CD4-positive, alpha-beta T cell treated with Interleukin-4 for 4 hours (primary cell): ENCODE results near the gene ZNF438.

Experiments used
- DNase-seq: peaks from one replicate; pipeline ENCODE4 v3.0.0-alpha.2; 2020

ZNF438 gene

DNA sequence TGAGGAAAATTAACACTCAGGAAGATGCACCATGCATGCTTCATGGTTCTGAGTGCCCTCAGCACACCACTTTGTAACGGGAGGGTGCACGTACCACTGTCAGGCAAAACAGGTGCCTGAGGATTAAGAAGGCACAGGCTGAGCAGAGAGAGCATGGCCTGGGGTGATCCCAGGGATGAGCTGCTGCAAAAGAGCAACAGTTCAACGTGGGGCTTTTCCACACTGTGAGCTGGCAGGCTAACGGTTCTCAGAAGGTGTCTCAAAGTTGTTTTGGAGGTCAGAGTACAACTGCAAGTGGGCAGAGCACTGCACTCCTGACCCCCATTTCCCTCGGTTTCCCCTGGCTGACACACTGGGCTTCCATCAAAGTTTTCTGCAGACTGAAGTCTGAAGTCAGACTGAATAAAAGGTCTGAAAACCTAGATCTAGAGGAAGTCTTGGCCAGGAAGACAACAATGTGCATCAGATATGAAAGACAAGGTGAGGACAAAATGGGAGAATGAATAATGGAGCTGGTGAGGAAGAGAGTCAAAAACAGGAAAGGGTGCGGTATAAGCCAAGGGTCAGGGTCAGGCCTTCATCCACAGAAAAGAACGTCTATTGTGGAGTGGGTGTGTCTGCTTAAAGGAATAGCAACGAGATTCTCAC is 20.5 kb downstream of the ZNF438 start:
- DNase-seq = no peak

DNA sequence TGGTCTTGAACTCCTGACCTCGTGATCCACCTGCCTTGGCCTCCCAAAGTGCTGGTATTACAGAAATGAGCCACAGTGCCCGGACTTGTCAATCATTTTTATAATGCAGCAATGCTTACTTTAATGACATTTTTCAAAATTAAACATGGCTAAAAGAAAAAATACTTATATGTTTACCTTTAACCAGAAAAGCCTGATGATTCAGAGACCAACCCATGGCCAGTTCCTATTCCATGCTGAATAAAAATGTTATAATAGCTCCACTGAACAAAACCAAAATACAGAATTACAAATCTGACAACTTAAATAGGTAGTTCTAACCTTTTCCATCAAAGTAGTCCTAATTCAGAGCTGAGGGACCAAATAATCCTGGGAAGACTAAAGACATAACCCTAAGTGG is 21.6 kb downstream of the ZNF438 start:
- no peak for DNase-seq

DNA sequence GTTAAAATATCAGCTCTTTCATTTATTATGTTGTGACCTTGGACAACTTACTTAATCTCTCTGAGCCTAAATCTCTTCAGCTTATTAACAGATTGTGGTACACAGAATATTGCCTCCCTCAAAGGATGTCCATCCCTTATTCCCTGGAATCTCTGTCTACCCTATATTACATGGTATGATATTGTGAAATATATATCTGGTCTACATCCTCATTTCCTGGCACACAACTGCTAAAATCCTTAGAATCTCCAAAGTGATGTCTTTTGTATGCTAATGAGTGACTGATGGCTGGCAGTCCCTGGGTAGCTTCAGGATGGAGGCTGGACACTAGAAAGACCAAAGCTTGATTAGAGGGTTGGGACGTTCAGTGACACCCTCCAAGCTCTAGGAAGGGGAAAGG is 25.8 kb downstream of the ZNF438 start:
- no peak for DNase-seq

DNA sequence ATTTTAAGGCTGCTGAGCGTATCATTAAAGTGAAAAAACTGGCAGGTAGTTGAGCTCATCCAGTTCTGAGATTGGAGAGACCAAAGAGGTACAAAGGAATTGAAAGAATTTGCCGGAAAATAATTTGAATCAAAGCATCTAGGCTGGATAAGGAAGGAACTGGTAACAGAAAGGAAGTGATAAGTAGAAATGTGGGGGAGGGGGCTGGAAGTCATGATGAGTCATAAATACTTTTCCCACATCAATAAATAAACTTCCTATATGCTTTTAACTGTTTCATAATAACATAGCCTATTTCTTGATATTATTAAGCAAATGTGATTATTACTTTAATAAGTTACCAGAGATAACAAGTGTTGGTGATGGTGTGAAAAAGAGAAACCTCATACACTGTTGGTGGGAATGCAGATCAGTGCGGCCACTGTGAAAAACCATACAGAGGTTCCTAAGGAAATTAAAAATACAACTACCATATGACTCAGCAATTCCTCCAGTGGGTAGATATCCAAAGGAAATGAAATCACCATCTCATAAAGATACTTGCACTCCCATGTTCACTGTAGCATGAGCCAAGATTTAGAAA is 27.0 kb downstream of the ZNF438 start:
- DNase-seq = no peak

DNA sequence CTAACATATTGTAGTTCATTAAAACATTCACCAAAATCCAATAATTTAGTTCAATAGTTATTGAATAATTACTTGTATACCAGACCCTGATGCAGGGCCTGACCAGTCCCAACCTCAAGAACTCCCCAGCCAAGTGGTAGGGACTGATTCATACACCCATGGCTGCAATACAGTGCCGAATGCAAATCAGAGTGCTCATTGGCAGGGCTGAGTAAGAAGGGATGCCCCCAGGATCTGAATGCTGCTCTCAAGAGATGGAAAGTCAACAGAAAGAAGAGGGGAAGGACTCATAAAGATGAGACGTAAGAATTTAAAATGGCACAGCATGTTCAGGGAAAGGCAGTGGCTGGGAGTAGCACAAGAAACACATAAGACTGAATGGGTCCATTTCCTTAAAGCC is 29.9 kb downstream of the ZNF438 start:
- no peak for DNase-seq

DNA sequence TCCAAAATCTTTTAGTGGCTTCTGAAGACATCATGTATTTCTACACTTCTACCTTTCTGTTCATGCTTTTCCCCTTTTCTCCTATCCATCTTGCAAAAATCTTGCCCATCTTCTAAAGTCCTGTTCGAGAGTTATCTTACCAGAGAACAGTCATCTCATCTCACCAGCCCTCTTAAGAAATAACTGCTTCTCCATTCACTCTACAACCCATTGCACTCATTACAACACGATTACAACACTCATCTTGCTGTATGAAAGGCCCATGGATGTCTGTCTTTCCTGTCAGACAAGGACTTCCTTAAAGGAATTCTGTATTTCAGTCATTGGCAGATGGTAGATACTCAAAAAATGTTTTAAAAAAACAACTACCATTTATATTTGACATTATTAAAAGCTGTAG is 30.8 kb downstream of the ZNF438 start:
- DNase-seq = no peak

DNA sequence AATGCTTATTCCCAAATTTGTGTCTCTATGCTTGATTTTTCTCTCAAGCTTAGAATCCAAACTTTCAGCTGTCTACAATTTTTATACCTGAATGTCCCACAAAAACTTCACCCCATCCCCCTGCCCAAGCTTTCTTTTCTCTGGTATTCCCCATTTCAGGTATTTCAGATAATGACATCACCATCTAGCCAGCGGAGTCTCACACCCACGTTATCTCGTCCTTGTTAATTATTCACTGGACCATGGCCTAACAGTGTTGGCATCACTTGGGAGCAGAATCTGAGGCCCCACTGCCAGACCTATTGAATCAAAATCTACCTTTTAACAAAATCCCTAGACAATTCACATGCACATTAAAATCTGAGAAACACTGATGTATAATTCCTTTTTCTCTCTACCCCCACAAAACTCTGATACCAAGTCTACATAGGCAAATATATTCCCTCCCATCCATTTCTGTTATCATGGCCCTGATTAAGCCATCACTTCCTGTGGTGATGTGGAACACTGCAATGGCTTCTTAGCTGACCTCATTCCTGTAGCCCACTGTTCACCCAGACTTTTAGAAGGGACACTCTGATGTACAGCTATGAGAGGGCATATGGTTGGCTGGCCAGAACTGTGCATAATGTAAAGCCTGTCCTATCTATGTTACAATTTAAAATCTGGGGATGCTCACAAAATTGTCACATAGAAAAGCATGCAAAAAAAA is 31.4 kb downstream of the ZNF438 start:
- DNase-seq = no peak

DNA sequence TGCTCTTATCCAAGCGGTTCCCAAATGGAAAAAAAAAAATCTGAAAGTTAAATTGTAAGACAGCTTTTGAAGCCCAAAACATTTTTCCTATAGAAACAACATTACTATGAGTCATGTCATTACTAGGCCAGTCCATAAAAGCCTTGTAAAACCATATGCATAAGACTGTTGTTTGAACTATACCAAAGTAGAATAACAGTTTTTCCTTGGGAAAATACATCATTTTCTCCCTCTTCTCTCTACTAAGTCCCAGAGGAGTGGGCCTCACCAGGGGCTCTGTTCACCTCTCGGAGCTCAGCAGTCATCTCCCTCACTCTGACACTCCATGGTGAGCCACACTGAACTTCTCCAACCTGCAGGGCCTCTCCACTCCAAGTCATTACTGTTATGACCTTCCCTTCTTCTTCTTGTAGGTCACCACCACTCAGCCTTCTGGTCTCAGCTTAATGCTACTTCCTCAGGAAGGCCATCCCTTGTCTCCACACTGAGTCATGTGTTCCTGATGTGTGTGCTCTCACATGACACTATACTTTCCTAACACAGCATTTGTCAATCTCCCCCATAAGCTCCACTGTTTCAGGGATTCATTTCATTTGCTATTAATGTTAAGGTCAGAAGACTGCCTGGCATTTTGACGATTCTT is 32.5 kb downstream of the ZNF438 start:
- peak; percentile 15 for DNase-seq

DNA sequence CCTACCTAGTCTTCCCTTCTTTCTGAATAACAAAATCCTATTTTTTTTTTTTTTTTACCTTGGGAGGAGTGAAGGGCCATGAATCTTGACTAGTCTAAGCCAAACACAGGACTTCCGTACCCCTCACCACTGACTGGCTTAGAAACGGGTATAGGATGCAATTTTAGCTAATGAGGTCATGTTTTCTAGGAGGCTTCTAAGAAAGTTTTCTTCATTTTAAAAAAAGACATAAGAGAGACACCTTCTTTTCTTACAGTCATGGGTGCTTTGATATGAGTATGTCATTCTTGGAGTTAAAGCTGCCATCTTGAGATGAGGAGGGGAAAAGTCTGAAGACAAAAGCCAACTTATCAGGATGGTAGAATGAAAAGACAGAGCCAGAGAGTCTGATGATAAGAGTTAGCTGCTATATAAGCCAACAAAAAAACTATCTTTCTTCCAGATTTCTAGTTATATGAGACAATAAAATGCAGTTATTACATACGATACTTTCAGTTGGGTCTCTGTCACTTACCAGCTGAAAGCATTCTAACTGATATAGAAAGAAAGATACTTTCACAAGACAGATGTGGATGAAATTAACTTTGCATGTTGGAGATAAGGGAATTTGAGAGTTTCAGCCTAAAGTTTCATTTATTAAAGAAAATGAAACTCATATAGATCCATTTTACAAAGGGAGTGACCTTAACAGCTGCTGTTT is 34.0 kb downstream of the ZNF438 start:
- DNase-seq = no peak

DNA sequence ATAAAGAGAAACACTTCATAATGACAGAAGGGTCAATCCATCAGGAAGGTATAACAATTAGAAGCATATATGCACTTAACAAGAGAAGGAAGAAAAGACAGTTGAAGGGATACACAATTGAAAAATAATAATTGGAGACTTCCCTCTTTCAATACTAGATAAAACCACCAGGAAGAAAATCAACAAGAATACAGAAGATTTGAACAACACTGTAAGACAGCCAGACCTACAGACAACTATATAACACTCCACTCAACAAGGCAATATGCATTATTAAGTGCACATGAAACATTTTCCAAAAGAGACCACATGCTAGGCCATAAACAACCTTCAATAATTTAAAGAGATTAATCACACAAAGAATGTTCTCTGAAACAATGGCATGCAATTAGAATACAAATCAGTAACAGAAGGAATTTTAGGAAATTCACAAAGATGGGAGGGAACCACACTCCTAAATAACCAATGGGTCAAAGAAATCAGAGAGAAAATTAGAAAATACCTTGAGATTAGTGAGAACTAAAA is 35.1 kb downstream of the ZNF438 start:
- DNase-seq = no peak

DNA sequence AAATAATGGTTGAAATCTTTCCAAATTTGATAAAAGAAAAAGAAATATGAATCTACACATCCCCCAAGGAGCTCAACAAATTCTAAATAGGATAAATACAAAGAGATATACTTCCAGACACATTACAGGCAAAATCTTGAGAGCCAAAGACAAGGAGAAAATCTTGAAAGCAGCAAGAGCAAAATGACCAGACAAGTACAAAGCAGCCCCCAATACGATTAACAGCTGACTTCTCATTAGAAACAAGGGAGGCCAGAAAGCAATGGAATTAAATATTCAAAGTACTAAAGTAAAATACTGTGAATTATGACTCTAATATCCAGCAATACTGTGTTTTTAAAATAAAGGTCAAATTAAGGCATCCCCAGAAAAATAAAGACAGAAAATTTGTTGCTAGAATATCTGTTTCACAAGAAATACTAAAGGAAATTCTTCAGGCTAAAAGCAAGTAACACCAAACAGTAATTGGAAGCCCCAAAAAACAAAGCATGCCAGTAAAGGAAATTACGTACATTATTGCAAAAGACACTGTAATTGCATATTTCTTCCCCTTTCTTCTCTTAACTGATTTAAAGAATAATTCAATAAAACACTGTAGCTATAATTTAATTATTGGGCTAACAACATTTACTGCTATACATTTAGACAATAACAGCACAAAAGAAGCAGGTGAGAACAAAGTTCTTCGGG is 36.4 kb downstream of the ZNF438 start:
- no peak for DNase-seq

DNA sequence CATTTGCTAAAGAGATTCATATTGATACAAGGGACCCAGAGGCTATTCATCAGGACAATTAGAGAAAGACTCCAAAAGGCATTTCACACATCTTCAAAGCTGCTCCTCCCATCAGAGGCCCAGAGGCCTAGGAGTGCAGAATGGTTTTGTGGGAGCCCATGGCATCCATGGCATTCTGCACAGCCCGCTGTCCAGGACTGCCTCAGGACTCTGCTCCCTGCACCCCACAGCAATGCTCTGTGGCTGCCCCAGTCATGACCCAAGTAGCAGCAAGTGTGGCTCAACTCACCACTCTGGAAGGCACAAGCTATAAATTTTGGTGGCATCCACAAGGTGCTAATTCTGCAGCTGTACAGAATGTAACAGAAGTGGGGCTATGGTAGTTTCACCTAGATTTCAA is 38.5 kb downstream of the ZNF438 start:
- no peak for DNase-seq

DNA sequence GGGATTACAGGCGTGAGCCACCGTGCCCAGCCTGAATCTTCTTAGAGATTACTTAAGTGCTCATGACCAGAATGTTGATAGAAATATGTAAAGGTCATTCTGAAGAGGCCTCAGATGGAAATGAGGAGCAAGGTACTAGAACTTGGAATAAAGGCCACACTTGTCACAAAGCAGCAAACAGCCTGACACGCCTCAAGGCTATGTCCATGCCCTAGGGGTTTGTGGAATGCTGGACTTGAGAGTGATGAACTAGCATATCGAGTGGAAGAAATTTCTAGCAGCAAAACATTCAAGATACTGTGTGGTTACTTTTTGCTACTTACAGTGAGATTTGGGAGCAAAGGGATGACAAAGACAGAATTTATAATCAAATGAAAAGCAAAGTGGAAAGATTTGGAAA is 39.0 kb downstream of the ZNF438 start:
- no peak for DNase-seq

DNA sequence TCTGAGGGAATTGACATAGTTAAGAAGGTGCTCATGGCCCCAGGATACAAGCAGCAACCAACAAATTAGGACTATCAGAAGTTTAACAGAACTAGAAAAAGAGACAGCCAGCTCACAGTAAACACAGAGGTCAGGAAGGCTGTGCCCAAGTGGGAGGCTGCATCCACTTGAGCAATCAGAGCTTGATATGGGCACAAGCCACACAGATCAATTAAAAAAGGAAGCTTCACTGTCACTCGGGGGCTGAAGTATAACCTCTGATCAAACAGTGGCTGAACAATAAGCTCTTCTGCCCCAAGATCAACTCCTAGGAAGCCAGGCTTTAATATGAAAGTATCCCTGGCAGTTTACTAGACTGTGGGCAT is 40.0 kb downstream of the ZNF438 start:
- DNase-seq = no peak

DNA sequence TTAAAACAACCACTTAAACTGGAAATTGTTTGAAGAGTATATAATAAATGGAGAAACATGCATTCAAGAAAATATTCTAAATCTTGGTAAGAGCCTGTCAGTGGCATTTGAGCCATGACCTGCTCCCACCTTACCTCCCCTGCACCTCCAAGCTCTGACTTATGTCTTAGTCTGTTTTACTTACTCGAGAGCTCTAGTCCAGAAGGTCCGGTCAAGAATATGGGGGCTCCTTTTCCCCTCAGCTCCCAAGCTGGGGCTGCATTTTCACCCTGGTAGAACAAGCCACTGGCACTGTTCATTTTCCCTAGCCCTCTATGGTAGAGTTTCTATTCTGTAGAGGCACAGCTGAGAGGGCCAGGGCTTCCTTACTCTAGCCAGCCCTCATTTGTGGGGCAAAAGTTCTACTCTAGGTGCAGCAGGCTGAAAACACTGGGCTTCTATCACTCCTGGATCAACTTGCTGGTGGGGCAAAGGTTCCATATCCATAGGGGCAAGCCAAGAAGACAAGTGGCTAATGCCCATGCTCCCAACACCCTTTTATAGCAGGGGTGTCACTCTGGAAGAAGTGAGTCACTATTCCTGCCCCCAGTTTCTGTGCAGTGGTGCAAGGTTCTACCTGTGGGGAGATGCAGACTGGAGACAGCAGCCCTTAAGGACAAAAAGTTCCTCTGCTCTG is 40.6 kb downstream of the ZNF438 start:
- no peak for DNase-seq

DNA sequence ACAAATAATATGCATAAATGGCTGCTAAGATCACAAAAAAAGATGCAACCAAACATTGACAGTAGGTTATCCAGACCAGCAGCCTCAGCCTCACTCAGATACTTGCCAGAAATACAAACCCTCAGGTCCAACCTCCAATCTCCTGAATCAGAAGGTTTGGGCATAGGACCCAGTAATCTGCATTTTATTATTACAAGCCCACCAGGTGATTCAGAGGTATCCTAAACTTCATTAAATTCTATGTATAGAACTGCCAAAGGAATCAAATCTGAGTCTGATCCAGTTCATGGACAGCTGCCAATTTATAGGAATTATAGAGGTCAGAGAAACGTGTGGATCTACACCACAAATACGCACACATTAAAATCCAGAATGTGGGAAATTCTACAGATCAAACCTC is 41.3 kb downstream of the ZNF438 start:
- DNase-seq = no peak

DNA sequence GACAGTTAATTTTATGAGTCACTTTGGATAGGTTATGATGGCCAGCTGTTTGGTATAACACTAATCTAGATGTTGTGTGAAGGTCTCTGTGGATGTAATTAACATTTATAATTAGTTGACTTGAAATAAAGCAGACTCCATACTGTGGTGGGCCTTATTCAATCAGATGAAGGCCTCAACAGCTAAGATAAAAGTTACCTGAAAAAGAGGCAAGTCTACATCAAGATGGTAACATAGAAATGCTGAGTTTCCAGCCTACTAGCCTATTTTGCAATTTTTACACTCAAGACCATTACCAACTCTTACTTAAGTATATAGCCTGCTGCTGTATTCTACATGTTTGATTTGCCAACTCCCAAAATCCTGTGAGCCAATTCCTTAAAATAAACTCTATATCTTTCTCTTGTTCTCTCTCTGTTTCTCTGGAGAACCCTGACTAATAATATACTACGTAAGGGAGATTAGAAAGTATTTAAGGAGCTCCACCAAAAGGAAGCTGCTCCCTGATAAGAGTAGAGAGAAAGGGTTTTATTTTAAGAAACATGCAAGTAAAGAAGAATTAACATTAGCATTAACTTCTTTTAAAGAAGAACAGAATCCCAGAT is 42.7 kb downstream of the ZNF438 start:
- DNase-seq = no peak

DNA sequence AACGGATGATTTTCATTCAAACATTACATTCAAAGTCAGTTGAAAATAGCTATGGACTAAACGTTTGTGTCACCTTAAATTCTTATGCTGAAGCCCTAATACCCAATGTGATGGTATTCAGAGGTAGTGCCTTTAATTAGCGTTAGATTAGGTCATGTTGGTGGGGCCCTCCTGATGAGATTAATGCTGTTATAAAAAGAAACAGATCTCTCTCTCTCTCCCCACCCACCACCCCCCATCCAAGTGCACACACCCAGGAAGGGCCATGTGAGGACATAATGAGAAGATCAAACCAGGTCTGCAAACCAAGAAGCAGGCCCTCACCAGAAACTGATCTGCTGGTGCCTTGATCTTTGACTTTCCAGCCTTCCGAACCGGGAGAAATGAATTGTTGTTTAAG is 44.2 kb downstream of the ZNF438 start:
- DNase-seq = no peak

DNA sequence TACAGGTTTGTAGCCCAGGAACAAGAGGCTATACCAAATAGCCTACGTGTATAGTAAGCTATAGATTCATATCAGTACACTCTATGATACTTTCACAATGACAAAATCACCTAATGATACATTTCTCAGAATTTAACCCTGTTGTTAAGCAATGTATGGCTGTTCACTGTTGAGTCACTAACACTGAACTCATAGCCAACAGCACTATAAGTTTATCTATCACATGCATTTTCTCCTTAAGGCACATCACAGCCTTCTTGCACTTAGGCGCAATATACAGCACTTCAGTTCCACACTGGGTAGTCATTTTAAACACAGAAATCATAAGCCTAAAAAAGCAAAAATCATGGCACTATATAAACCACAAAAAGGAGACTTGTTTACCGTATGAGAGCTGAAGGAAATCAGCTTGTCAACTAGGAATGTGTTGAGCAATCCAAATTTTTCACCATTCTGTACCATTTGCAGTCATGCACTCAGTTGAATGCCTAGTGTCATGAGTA is 45.6 kb downstream of the ZNF438 start:
- DNase-seq = no peak

DNA sequence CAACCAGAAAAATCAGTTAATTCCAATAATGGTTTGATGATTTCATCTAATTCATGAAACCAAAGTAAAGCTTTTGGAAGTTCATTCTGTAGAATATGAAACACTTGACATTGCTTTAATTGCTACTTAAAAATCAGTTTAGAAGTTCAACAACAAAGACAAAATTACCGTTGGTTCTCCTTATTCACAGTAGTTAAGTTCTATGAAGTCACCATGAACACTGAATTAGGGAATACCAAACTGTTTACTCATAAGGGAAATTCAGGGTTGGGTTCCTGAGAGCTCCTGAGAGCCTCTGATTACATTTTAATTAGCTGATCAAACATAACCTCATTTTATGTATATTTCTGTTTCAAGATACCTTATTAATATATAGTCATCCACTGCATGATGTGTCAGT is 46.2 kb downstream of the ZNF438 start:
- DNase-seq = no peak

DNA sequence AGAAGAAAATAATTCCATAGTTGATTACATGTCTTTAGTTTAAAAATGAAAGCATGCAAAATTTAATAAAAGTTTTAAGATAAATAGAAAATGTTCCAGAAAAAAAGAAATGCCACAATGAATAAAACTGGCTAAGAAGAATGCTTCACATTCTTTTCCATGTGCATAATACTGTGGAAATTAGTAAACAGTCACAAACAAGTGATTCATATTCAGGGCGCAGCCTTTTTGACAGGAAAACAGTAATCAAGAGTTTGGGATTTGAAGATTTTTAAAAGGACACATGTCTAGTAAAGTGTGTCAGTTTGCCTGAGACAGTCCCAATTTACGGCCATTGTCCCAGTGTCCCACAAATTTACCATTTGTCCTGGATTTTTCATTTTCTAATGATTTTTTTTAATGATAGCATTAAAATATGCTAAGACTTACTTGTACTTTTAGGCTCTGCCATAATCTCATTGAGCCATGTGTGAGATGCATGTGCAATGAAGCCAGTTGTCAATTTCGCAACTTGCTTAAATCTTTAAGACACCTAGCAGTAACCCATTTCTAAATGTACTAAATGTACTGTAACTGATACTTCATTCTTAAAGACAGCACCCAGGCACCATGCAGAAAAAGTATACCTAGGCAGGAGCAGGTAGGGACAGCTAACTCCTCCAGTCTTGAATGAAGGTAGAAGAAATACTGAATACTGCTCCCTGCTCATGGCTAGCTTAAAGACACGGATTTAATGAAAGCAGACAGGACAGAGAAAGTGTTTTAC is 46.9 kb downstream of the ZNF438 start:
- no peak for DNase-seq
